GM18867 (cell line): ENCODE measurements around the gene LDB1.

Experiments
- ATAC-seq: cut with Tn5 transposase; IDR thresholded peaks from one replicate; pipeline ENCODE4 v1.9.1; 2021; ENCODE audit warnings: mild to moderate bottlenecking, moderate library complexity; ENCODE audit not compliant: unreplicated experiment

The LDB1 gene

GRCh38 chr10:102065561-102066398, 54.4 kb downstream of the LDB1 start:
- ATAC-seq, result peak; percentile 26

- ATAC-seq, result peak; percentile 95
Observed at GRCh38 chr10:102064868-102065560, 55.2 kb downstream of the LDB1 start, which contains the start of gene HPS6. Gene HPS6, plus strand, starts transcription at chr10:102065349. Its CDS starts 126 bp downstream, at chr10:102065475.

GRCh38 chr10:102064503-102064867, 55.7 kb downstream of the LDB1 start:
- no peak for ATAC-seq

- ATAC-seq, result no peak
Observed at GRCh38 chr10:102059987-102060386, 60.2 kb downstream of the LDB1 start.
